ENCODE measurements around the gene RABIF. TPM values are rescaled to one million over a fixed set of nuclear protein-coding genes. Genes with fewer than 3 reads are reported as not detected.
"Not testable (repeated sequence)": the region's sequence is repeated elsewhere in the genome, so short reads cannot be mapped to it uniquely, and the experiment has no call there.

RABIF gene
- total and polyA plus RNA-seq, 12 donors: 3.1 to 10.6 (median 6.6) TPM

DNA sequence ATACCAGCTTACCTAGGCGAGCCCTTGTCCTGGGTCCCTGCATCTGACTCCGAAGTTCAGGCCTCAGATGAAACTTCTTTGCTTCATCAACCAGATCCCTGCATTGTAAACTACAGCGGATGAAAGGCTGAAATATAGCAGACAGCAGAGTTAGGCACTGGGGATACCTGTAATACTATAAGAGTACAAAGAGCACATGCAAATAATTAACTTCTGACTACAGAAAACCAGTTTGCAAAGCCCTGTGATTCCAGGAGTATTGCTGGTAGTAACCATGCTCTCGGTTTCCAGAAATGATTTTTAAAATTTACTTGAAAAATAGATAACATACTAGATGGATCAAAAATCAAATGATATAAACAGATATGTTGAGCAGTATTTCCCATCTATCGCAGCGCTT, 20.0 kb upstream of the RABIF start:
- no peak for DNase-seq
- TF ChIP-seq, protein P1, sequence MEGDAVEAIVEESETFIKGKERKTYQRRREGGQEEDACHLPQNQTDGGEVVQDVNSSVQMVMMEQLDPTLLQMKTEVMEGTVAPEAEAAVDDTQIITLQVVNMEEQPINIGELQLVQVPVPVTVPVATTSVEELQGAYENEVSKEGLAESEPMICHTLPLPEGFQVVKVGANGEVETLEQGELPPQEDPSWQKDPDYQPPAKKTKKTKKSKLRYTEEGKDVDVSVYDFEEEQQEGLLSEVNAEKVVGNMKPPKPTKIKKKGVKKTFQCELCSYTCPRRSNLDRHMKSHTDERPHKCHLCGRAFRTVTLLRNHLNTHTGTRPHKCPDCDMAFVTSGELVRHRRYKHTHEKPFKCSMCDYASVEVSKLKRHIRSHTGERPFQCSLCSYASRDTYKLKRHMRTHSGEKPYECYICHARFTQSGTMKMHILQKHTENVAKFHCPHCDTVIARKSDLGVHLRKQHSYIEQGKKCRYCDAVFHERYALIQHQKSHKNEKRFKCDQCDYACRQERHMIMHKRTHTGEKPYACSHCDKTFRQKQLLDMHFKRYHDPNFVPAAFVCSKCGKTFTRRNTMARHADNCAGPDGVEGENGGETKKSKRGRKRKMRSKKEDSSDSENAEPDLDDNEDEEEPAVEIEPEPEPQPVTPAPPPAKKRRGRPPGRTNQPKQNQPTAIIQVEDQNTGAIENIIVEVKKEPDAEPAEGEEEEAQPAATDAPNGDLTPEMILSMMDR (IDR thresholded peaks at IDR 0.05): no peak
- TF ChIP-seq POLR2A (IDR thresholded peaks at IDR 0.05): no peak
- 97 to 98% (median 97%) methylated on average over 6 of the region's 6 CpGs for WGBS, 4 donors
- Histone ChIP-seq H3K27ac (no peak overlapping the region), H3K36me3 (replicated peaks in 1 of 2) (peaks cover 0 to 85% of the 10 kb centered on the region in 2 donors), H3K9me3 (replicated peaks in 1 of 3) (no peaks in the 10 kb centered on the region), H3K4me3 (no peak overlapping the region), H3K27me3 (no peaks in the 10 kb centered on the region), H3K4me1 (replicated peaks in 1 of 2) (no peaks in the 10 kb centered on the region)
- intact Hi-C loops (cut with DNase I): no loop called here

DNA sequence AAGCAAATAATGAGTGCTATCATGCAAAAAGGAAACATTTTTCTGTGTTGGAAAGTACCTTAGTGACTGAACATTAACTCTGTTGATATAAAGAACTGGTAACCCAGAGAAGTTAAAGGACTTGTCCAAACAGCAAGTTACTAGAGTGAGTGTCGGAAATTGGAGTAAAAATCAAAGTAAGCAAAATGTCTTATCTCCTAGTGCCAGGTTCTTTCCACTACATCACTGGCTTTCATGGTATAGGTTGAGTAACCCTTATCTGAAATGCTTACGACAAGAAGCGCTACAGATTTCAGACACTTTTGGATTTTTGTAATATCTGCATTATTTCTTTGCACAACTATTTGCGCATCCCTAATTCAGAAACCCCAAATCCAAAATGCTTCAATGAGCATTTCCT, 16.4 kb upstream of the RABIF start:
- Histone ChIP-seq H3K4me1 (replicated peaks in 1 of 2) (no peaks in the 10 kb centered on the region), H3K27ac (no peak overlapping the region), H3K4me3 (no peak overlapping the region), H3K36me3 (replicated peaks in 1 of 2) (peaks cover 0 to 63% of the 10 kb centered on the region in 2 donors), H3K27me3 (no peaks in the 10 kb centered on the region), H3K9me3 (replicated peaks in 1 of 3) (no peaks in the 10 kb centered on the region)
- intact Hi-C loops (cut with DNase I): no loop called here
- TF ChIP-seq, protein P1 (IDR thresholded peaks at IDR 0.05): no peak
- no peak for TF ChIP-seq POLR2A (IDR thresholded peaks at IDR 0.05)
- 61 to 99% (median 78%) methylated on average over 4 of the region's 4 CpGs for WGBS, 4 donors
- DNase-seq: no peak

DNA sequence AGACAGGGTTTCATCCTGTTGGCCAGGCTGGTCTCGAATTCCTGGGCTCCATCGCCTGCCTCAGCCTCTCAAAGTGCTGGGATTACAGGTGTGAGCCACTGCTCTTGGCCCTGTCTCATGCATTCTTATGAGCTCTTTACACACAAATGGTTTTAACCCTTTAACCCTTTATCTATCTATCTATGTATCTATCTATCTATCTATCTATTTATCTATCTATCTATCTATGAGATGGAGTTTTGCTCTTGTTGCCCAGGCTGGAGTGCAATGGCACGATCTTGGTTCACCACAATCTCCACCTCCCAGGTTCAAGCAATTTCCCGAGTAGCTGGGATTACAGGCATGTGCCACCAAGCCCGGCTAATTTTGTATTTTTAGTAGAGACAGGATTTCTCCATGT, 14.9 kb upstream of the RABIF start:
- H3K27me3 ChIP-seq; H3K4me1 ChIP-seq (replicated peaks in 1 of 2); DNase-seq; H3K4me3 ChIP-seq; H3K27ac ChIP-seq; H3K9me3 ChIP-seq (replicated peaks in 1 of 3); intact Hi-C loops (cut with DNase I): not testable (repeated sequence)
- 93 to 98% (median 95%) methylated on average over 5 of the region's 5 CpGs for WGBS, 4 donors
- H3K36me3 ChIP-seq (replicated peaks in 1 of 2): peaks cover 0 to 53% of the 10 kb centered on the region in 2 donors

DNA sequence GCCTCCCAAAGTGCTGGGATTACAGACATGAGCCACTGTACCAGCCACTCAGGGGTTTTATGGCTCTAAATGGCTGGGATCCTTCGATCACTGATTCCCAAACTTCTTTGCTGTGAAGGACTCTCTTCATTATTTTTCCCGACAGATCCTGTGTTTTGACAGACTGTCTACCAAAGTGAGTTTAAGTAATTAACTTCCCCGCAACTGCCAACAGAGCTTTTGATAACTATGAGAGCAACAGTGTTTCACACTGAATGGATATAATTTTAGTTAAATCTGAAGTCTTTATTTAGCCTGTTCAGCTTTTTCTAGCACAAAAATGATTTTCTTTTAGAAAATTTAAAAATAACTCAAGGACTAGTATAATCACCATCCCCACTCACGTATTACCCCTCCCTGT, 12.6 kb upstream of the RABIF start:
- no peaks in the 10 kb centered on the region for H3K9me3 ChIP-seq (replicated peaks in 1 of 3)
- no peak for DNase-seq
- H3K27me3 ChIP-seq: no peaks in the 10 kb centered on the region
- no peak overlapping the region for H3K27ac ChIP-seq
- intact Hi-C loops (cut with DNase I): no loop called here
- H3K36me3 ChIP-seq (replicated peaks in 1 of 2): peaks cover 0 to 35% of the 10 kb centered on the region in 2 donors
- TF ChIP-seq, protein P1 (IDR thresholded peaks at IDR 0.05): no peak
- TF ChIP-seq POLR2A (IDR thresholded peaks at IDR 0.05): no peak
- no peaks in the 10 kb centered on the region for H3K4me1 ChIP-seq (replicated peaks in 1 of 2)
- WGBS, 4 donors: 85 to 87% (median 85%) methylated on average over 4 of the region's 4 CpGs
- no peak overlapping the region for H3K4me3 ChIP-seq

DNA sequence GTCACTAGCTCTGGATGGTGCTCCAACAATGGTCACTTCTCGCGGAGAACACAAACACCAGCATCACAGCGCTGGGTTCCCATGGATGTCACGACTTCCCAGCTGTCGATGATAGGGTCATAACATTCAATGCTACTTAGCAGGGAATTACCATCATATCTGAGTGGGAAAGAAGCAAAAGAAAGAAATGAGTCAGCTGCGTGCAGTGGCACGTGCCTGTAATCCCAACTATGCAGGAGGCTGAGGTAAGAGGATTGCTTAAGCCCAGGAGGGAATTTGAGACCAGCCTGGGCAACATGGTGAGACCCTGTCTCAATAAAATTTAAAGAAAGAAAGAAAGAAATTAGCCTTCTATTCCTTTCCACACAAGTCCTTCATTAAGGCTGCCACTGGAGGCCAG, 3.6 kb upstream of the RABIF start:
- no peak for TF ChIP-seq POLR2A (IDR thresholded peaks at IDR 0.05)
- TF ChIP-seq, protein P1 (IDR thresholded peaks at IDR 0.05): no peak
- Histone ChIP-seq H3K27ac (no peak overlapping the region), H3K4me1 (replicated peaks in 1 of 2) (peaks cover 5 to 12% of the 10 kb centered on the region in 2 donors), H3K4me3 (no peak overlapping the region), H3K9me3 (replicated peaks in 1 of 3) (no peaks in the 10 kb centered on the region), H3K36me3 (replicated peaks in 1 of 2) (peaks cover 0 to 57% of the 10 kb centered on the region in 2 donors), H3K27me3 (no peaks in the 10 kb centered on the region)
- DNase-seq: no peak
- intact Hi-C loops (cut with DNase I): no loop called here
- WGBS, 4 donors: 95 to 99% (median 96%) methylated on average over 7 of the region's 7 CpGs

Data from adrenal gland (tissue), 12 donors.